Middle frontal gyrus (tissue), 1 donor: ENCODE results near the gene FRS3.
"Not testable (repeated sequence)": the region's sequence is repeated elsewhere in the genome, so short reads cannot be mapped to it uniquely, and the experiment has no call there.

Source experiments
- DNase-seq: peaks from one replicate; pipeline ENCODE4 v3.0.0-alpha.2; 2015; ENCODE audit warnings: low spot score; ENCODE audit errors: extremely low spot score

Gene FRS3

GRCh38 chr6:41779788-41780550 lies at the start of gene FRS3:
TSS of gene FRS3 (minus strand) at chr6:41779900. CDS start at chr6:41776987, 2,913 bp downstream.
- peak; percentile 97 for DNase-seq

GRCh38 chr6:41826343-41827022 lies 46.8 kb upstream of the FRS3 start:
- DNase-seq = no peak

- DNase-seq = no peak
Measured at GRCh38 chr6:41824571-41825569, 45.2 kb upstream of the FRS3 start.

- no peak for DNase-seq
Measured at GRCh38 chr6:41823178-41823577, 43.5 kb upstream of the FRS3 start.

GRCh38 chr6:41822021-41822420 lies 42.3 kb upstream of the FRS3 start:
- DNase-seq = no peak

GRCh38 chr6:41821266-41821665 lies 41.6 kb upstream of the FRS3 start:
- no peak for DNase-seq

GRCh38 chr6:41818271-41819054 lies 38.8 kb upstream of the FRS3 start:
- no peak for DNase-seq

GRCh38 chr6:41815587-41815986 lies 35.9 kb upstream of the FRS3 start:
- no peak for DNase-seq

- DNase-seq = no peak
Measured at GRCh38 chr6:41814629-41815028, 34.9 kb upstream of the FRS3 start.

GRCh38 chr6:41813956-41814355 lies 34.3 kb upstream of the FRS3 start:
- DNase-seq = no peak

GRCh38 chr6:41813469-41813868 lies 33.8 kb upstream of the FRS3 start:
- DNase-seq = no peak

- not testable (repeated sequence) for DNase-seq
Measured at GRCh38 chr6:41811946-41812345, 32.2 kb upstream of the FRS3 start.

GRCh38 chr6:41811095-41811494 lies 31.4 kb upstream of the FRS3 start:
- DNase-seq = no peak

GRCh38 chr6:41805830-41806774 lies 26.4 kb upstream of the FRS3 start:
- no peak for DNase-seq

- no peak for DNase-seq
Measured at GRCh38 chr6:41801380-41801779, 21.7 kb upstream of the FRS3 start.

GRCh38 chr6:41799559-41799911 lies 19.8 kb upstream of the FRS3 start:
- DNase-seq = no peak

- no peak for DNase-seq
Measured at GRCh38 chr6:41798901-41799558, 19.3 kb upstream of the FRS3 start.

GRCh38 chr6:41796474-41796873 lies 16.8 kb upstream of the FRS3 start:
- DNase-seq = no peak

GRCh38 chr6:41791984-41792383 lies 12.3 kb upstream of the FRS3 start:
- no peak for DNase-seq
